BE2C (cell line): ENCODE data around the gene MYRFL.
A peak's percentile ranks its signal among the peaks of the same experiment; 100 is the strongest.

Source experiments
- DNase-seq: peaks from one replicate; pipeline ENCODE4 v3.0.0-alpha.2; 2020
- H3K27me3 ChIP-seq: fragments of 250-450 bp; sonication (Bioruptor Pico); 2 replicates; pipeline ENCODE4 v1.5.1; 2020; ENCODE audit warnings: mild to moderate bottlenecking
- H3K36me3 ChIP-seq: fragments of 250-450 bp; sonication (Bioruptor Pico); 2 replicates; pipeline ENCODE4 v1.5.1; 2020; ENCODE audit warnings: mild to moderate bottlenecking
- H3K4me1 ChIP-seq: fragments of 250-450 bp; sonication (Bioruptor Pico); 2 replicates; pipeline ENCODE4 v1.5.1; 2020
- H3K4me3 ChIP-seq: 2 replicates; pipeline ENCODE4 v1.5.1; 2011; ENCODE audit warnings: low read depth, low read length
- H3K9me3 ChIP-seq: fragments of 250-450 bp; sonication (Bioruptor Pico); 2 replicates; pipeline ENCODE4 v1.5.1; 2020
- CTCF ChIP-seq: IDR thresholded peaks from 2 replicates; pipeline ENCODE4 v1.5.1; 2012; ENCODE audit warnings: mild to moderate bottlenecking, low read depth, low read length

The MYRFL gene

DNA sequence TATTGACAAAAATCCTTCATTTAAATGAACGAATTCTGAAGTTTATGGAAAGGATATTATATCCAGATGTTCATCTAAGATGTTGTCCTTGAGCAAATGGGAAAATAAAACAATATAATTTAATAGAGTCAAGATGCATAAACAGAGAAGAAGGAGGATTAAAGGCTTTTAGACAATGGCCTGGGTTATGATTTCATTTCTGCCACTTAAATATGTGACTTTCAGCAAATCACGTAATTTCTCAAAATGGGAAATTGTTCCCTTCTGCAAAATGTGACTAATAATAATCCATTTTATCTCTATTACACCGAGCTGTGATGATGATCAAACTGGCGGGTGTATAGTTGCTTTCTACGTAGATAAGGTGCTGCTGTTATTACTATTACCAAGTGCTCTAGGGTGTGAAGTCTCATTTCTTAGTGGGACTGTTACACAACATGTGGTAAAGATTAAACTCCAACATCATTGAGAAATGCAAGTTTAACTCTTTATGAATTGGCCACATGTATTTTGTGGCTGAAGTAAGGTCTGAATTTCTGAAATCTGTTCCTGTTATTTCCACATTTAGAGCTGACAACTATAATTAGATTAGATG, 157.0 kb downstream of the MYRFL start:
- no peak for DNase-seq
- no peak overlapping the region for H3K4me3 ChIP-seq
- no peaks in the 10 kb centered on the region for H3K27me3 ChIP-seq
- no peak for TF ChIP-seq CTCF
- no peaks in the 10 kb centered on the region for H3K9me3 ChIP-seq
- H3K36me3 ChIP-seq = no peaks in the 10 kb centered on the region
- no peaks in the 10 kb centered on the region for H3K4me1 ChIP-seq

- no peaks in the 10 kb centered on the region for H3K36me3 ChIP-seq
- H3K9me3 ChIP-seq = no peaks in the 10 kb centered on the region
- no peak for DNase-seq
- no peaks in the 10 kb centered on the region for H3K4me1 ChIP-seq
- no peak overlapping the region for H3K4me3 ChIP-seq
- H3K27me3 ChIP-seq = no peaks in the 10 kb centered on the region
- no peak for TF ChIP-seq CTCF
These were observed 159.2 kb downstream of the MYRFL start for GRCh38 chr12:69984241-69984640.

GRCh38 chr12:69985656-69986055, 160.6 kb downstream of the MYRFL start:
- peak; percentile 62 for TF ChIP-seq CTCF
- peak; percentile 58 for DNase-seq
- no peaks in the 10 kb centered on the region for H3K4me1 ChIP-seq
- no peaks in the 10 kb centered on the region for H3K27me3 ChIP-seq
- no peak overlapping the region for H3K4me3 ChIP-seq
- no peaks in the 10 kb centered on the region for H3K9me3 ChIP-seq
- H3K36me3 ChIP-seq = no peaks in the 10 kb centered on the region

- no peaks in the 10 kb centered on the region for H3K4me1 ChIP-seq
- no peaks in the 10 kb centered on the region for H3K9me3 ChIP-seq
- no peak for DNase-seq
- no peak for TF ChIP-seq CTCF
- H3K27me3 ChIP-seq = no peaks in the 10 kb centered on the region
- no peaks in the 10 kb centered on the region for H3K36me3 ChIP-seq
- H3K4me3 ChIP-seq = no peak overlapping the region
These were observed 161.1 kb downstream of the MYRFL start for GRCh38 chr12:69986114-69986513.

- Histone ChIP-seq H3K27me3 (no peaks in the 10 kb centered on the region), H3K4me3 (no peak overlapping the region), H3K4me1 (no peaks in the 10 kb centered on the region), H3K36me3 (no peaks in the 10 kb centered on the region), H3K9me3 (no peaks in the 10 kb centered on the region)
- no peak for TF ChIP-seq CTCF
- no peak for DNase-seq
These were observed 162.6 kb downstream of the MYRFL start for GRCh38 chr12:69987579-69988091.

DNA sequence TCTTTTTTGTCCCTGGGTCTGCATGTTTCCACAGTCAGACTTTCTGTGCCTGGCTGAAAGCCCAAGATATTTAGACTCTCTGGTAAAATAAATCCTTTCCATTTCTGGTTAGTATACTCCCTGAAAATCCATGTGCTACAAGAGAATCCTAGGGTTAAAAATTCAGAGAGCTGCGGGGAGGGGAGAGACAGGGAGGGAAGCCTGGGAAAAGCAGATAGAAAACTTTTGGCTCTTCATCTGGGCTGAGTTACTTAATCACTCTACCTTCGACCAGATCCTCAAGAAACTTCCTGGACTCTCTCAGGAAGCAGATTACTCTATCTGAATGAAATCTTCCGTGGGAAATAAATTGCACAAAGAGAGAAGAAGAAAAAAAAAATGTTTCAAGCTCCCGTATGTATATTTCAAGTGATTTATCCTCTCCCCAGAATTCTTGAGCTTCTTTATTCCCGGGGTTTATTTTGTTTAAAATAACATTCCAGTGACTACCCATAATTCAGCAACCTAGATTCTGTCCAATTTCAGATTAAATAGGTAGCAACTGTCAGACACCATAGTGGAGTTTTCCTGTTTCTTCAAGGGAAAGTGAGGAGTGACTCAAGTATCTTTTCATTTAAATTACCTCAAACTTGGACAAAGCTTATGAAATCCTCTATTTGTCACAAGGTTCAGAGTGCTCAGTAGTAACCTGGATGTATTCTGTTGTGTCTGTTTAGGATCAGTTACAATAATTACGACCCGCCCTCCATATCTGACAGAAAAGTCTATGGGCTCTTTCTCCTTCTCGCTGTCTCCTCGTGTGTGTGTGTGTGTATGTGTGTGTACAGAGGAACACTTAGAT, 163.7 kb downstream of the MYRFL start:
- Histone ChIP-seq H3K4me1 (no peaks in the 10 kb centered on the region), H3K4me3 (no peak overlapping the region), H3K36me3 (no peaks in the 10 kb centered on the region), H3K27me3 (no peaks in the 10 kb centered on the region), H3K9me3 (no peaks in the 10 kb centered on the region)
- DNase-seq = no peak
- TF ChIP-seq CTCF = no peak
